ENCODE measurements around the gene MSRB3.
"Not testable (repeated sequence)": the region's sequence is repeated elsewhere in the genome, so short reads cannot be mapped to it uniquely, and the experiment has no call there.

MSRB3 gene

GRCh38 chr12:65292241-65292640 is 13.8 kb downstream of the MSRB3 start:
- no peak for DNase-seq

- DNase-seq = no peak
Observed at GRCh38 chr12:65293735-65294134, 15.3 kb downstream of the MSRB3 start.

- no peak for DNase-seq
Observed at GRCh38 chr12:65294641-65295262, 16.3 kb downstream of the MSRB3 start.

GRCh38 chr12:65296508-65297265 is 18.2 kb downstream of the MSRB3 start:
- no peak for DNase-seq

GRCh38 chr12:65300097-65300496 is 21.6 kb downstream of the MSRB3 start:
- DNase-seq = no peak

GRCh38 chr12:65300679-65301349 is 22.3 kb downstream of the MSRB3 start:
- no peak for DNase-seq

- no peak for DNase-seq
Observed at GRCh38 chr12:65302891-65303290, 24.4 kb downstream of the MSRB3 start.

- DNase-seq = no peak
Observed at GRCh38 chr12:65305346-65305950, 27.0 kb downstream of the MSRB3 start.

GRCh38 chr12:65306366-65307168 is 28.1 kb downstream of the MSRB3 start:
- DNase-seq = peak; percentile 6

- DNase-seq = no peak
Observed at GRCh38 chr12:65307169-65307501, 28.7 kb downstream of the MSRB3 start.

GRCh38 chr12:65308006-65308405 is 29.5 kb downstream of the MSRB3 start:
- DNase-seq = no peak

GRCh38 chr12:65308601-65309071 is 30.2 kb downstream of the MSRB3 start:
- no peak for DNase-seq

GRCh38 chr12:65311260-65311659 is 32.8 kb downstream of the MSRB3 start:
- no peak for DNase-seq

- DNase-seq = no peak
Observed at GRCh38 chr12:65313719-65314317, 35.3 kb downstream of the MSRB3 start.

GRCh38 chr12:65315238-65315637 is 36.8 kb downstream of the MSRB3 start:
- DNase-seq = not testable (repeated sequence)

GRCh38 chr12:65318186-65318685 is 39.8 kb downstream of the MSRB3 start:
- no peak for DNase-seq

GRCh38 chr12:65319688-65320200 is 41.3 kb downstream of the MSRB3 start:
- DNase-seq = no peak

GRCh38 chr12:65323070-65323469 is 44.6 kb downstream of the MSRB3 start:
- DNase-seq = no peak

GRCh38 chr12:65324056-65324455 is 45.6 kb downstream of the MSRB3 start:
- DNase-seq = no peak

GRCh38 chr12:65324551-65324950 is 46.1 kb downstream of the MSRB3 start:
- DNase-seq = no peak

GRCh38 chr12:65325183-65325582 is 46.7 kb downstream of the MSRB3 start:
- DNase-seq = no peak

GRCh38 chr12:65326616-65327015 is 48.1 kb downstream of the MSRB3 start:
- DNase-seq = no peak
